ENCODE data around the gene OTUB2.

OTUB2 gene

GRCh38 chr14:94019329-94019728 lies 6.8 kb upstream of the OTUB2 start:
- peak; percentile 58 for DNase-seq (ENCODE audit: low read depth)
- TF ChIP-seq CTCF (IDR thresholded peaks at IDR 0.05; ENCODE audit: control insufficient read depth, extremely low read depth, insufficient read depth) = no peak
- H3K4me3 ChIP-seq (ENCODE audit: low read depth, low read length) = no peak overlapping the region

DNA sequence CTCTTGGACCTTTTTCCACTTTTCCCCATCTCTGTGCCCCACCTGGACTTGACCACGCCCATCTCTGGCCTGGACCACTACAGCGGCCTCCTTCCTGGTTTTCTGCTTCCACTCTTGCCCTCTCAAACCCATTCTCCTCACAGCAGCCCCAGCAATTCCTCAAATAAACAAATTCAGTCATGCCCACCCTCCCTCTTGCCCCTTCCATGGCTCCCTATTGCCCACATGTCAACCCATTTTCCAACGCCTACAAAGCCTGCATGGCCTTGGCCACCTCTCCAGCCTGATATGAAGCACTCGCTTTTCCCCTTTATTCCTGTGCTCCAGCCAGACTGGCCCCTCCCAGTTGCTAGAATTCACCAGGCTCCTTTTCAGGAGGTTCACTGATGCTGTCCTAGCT lies 5.9 kb upstream of the OTUB2 start:
- no peak for TF ChIP-seq CTCF (IDR thresholded peaks at IDR 0.05; ENCODE audit: control insufficient read depth, extremely low read depth, insufficient read depth)
- H3K4me3 ChIP-seq (ENCODE audit: low read depth, low read length) = no peak overlapping the region
- no peak for DNase-seq (ENCODE audit: low read depth)

- TF ChIP-seq CTCF (IDR thresholded peaks at IDR 0.05; ENCODE audit: control insufficient read depth, extremely low read depth, insufficient read depth) = no peak
- no peak for DNase-seq (ENCODE audit: low read depth)
- H3K4me3 ChIP-seq (ENCODE audit: low read depth, low read length) = no peak overlapping the region
Measured at GRCh38 chr14:94021001-94021400, 5.1 kb upstream of the OTUB2 start.

DNA sequence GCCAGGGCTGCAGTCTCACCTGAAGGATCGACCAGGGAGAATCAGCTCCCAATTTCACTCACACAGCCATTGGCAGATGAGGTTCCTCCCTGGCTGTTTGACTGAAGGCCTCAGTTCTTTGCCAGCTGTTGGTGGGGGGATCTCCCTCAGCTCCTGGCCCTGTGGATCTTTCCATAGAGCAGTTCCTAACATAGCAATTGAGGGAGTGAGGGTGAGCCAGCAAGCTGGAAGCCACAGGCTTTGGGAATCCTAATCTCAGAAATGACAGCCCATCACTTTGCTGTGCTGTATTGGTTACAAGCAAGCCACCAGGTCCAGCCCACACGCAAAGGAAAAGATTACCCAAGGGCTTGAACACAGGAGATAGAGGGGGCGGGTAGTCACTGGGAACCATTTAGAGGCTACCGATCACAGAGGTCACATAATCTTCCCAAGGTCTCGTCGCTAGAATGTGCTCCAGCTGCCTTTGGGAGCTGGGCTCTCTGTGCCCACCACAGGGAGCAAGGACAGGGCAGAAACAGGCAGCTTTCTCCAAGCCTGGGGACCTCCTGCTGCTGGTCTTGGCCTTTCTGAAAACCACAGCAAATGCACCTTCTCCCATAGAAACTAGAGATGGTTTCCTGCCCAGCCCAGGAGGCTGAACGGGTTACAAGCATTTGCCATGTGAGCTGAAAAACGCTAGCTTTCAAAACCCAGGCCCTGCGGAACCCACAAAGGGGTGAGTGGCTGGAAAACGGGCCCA lies 4.6 kb upstream of the OTUB2 start:
- H3K4me3 ChIP-seq (ENCODE audit: low read depth, low read length) = no peak overlapping the region

GRCh38 chr14:94022532-94023411 lies 3.4 kb upstream of the OTUB2 start:
- H3K4me3 ChIP-seq (ENCODE audit: low read depth, low read length) = no peak overlapping the region
- no peak for TF ChIP-seq CTCF (IDR thresholded peaks at IDR 0.05; ENCODE audit: control insufficient read depth, extremely low read depth, insufficient read depth)
- DNase-seq (ENCODE audit: low read depth) = no peak

More for the DNA sequence above, 4.6 kb upstream of the OTUB2 start:
- no peak for DNase-seq (ENCODE audit: low read depth)
- TF ChIP-seq CTCF (IDR thresholded peaks at IDR 0.05; ENCODE audit: control insufficient read depth, extremely low read depth, insufficient read depth) = no peak

DNA sequence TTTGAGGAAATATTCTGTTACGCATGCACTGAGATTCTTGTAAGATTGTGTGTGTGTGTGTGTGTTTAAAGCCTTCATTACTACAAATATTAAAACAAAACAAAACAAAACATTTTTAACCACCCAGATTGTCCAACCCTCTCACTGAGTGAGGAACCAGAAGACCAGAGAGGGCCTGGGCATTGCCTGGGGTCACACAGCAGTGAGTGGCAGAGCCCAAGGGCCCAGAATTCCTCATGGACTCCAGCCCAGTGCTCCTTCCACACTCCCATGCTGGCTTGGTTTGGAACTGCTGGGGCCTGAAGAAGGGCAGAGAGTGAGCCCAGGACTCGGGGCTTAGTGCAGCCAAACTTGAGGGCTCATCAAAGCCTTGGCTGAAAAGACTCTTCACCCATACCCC lies 1.6 kb upstream of the OTUB2 start:
- no peak overlapping the region for H3K4me3 ChIP-seq (ENCODE audit: low read depth, low read length)
- no peak for TF ChIP-seq CTCF (IDR thresholded peaks at IDR 0.05; ENCODE audit: control insufficient read depth, extremely low read depth, insufficient read depth)
- no peak for DNase-seq (ENCODE audit: low read depth)

Data from LNCaP clone FGC (cell line).